ENCODE results near the gene PRRC2A. TPM values are rescaled to one million over a fixed set of nuclear protein-coding genes. Genes with fewer than 3 reads are reported as not detected.
A peak's percentile ranks its signal among the peaks of the same experiment; 100 is the strongest.

Gene PRRC2A
- polyA plus RNA-seq, 1 donor, result 122 TPM

- H3K36me3 ChIP-seq (ENCODE audit: control insufficient read depth, insufficient read depth, low read length), result peaks cover 36% of the 10 kb centered on the region
- peak overlapping the region; percentile 93 for H3K27ac ChIP-seq (ENCODE audit: low read length)
- no peaks in the 10 kb centered on the region for H3K27me3 ChIP-seq (ENCODE audit: control insufficient read depth, insufficient read depth, low read length)
- H3K4me1 ChIP-seq (ENCODE audit: control insufficient read depth, insufficient read depth, low read length), result peaks cover 40% of the 10 kb centered on the region
- no peak for DNase-seq
- no peaks in the 10 kb centered on the region for H3K9me3 ChIP-seq (ENCODE audit: control insufficient read depth, low read depth, low read length)
- peak overlapping the region; percentile 90 for H3K4me3 ChIP-seq (ENCODE audit: low read length)
- WGBS (ENCODE audit: insufficient coverage, low lambda C conversion rate), result 5% methylated on average over 4 of the region's 37 CpGs
Observed at GRCh38 chr6:31652925-31653724, 32.6 kb downstream of the PRRC2A start.

- Histone ChIP-seq H3K9me3 (ENCODE audit: control insufficient read depth, low read depth, low read length) (no peaks in the 10 kb centered on the region), H3K27me3 (ENCODE audit: control insufficient read depth, insufficient read depth, low read length) (no peaks in the 10 kb centered on the region), H3K4me1 (ENCODE audit: control insufficient read depth, insufficient read depth, low read length) (peaks cover 55% of the 10 kb centered on the region), H3K4me3 (ENCODE audit: low read length) (no peak overlapping the region), H3K27ac (ENCODE audit: low read length) (peak overlapping the region; percentile 48), H3K36me3 (ENCODE audit: control insufficient read depth, insufficient read depth, low read length) (peaks cover 25% of the 10 kb centered on the region)
- 95% methylated on average over 3 of the region's 8 CpGs for WGBS (ENCODE audit: insufficient coverage, low lambda C conversion rate)
- DNase-seq, result no peak
Observed at GRCh38 chr6:31654574-31655348, 34.2 kb downstream of the PRRC2A start.

GRCh38 chr6:31655349-31656237, 35.1 kb downstream of the PRRC2A start, which contains the start of gene APOM:
APOM (plus strand) TSS chr6:31655894; CDS start chr6:31655967, 73 bp downstream.
- peak within 1 kb of the TSS; percentile 48 for H3K27ac ChIP-seq (ENCODE audit: low read length)

GRCh38 chr6:31657406-31658157, 37.1 kb downstream of the PRRC2A start:
- Histone ChIP-seq H3K4me1 (ENCODE audit: control insufficient read depth, insufficient read depth, low read length) (peaks cover 57% of the 10 kb centered on the region), H3K27ac (ENCODE audit: low read length) (no peak overlapping the region), H3K9me3 (ENCODE audit: control insufficient read depth, low read depth, low read length) (no peaks in the 10 kb centered on the region), H3K4me3 (ENCODE audit: low read length) (no peak overlapping the region), H3K36me3 (ENCODE audit: control insufficient read depth, insufficient read depth, low read length) (peaks cover 26% of the 10 kb centered on the region), H3K27me3 (ENCODE audit: control insufficient read depth, insufficient read depth, low read length) (no peaks in the 10 kb centered on the region)
- no CpG with 5 or more reads among the region's 6 CpGs for WGBS (ENCODE audit: insufficient coverage, low lambda C conversion rate)
- no peak for DNase-seq

More at GRCh38 chr6:31655349-31656237, 35.1 kb downstream of the PRRC2A start, which contains the start of gene APOM:
- DNase-seq, result peak; percentile 51 to 79
- H3K9me3 ChIP-seq (ENCODE audit: control insufficient read depth, low read depth, low read length), result no peaks in the 10 kb centered on the region
- peaks cover 55% of the 10 kb centered on the region for H3K4me1 ChIP-seq (ENCODE audit: control insufficient read depth, insufficient read depth, low read length)
- peaks cover 20% of the 10 kb centered on the region for H3K36me3 ChIP-seq (ENCODE audit: control insufficient read depth, insufficient read depth, low read length)
- no peak within 1 kb of the TSS for H3K4me3 ChIP-seq (ENCODE audit: low read length)
- WGBS (ENCODE audit: insufficient coverage, low lambda C conversion rate), result 40% methylated on average over 1 of the region's 8 CpGs
- H3K27me3 ChIP-seq (ENCODE audit: control insufficient read depth, insufficient read depth, low read length), result no peaks in the 10 kb centered on the region

GRCh38 chr6:31658158-31658688, 37.7 kb downstream of the PRRC2A start:
- Histone ChIP-seq H3K4me1 (ENCODE audit: control insufficient read depth, insufficient read depth, low read length) (peaks cover 61% of the 10 kb centered on the region), H3K9me3 (ENCODE audit: control insufficient read depth, low read depth, low read length) (no peaks in the 10 kb centered on the region), H3K27me3 (ENCODE audit: control insufficient read depth, insufficient read depth, low read length) (no peaks in the 10 kb centered on the region), H3K27ac (ENCODE audit: low read length) (no peak overlapping the region), H3K4me3 (ENCODE audit: low read length) (peak overlapping the region; percentile 94), H3K36me3 (ENCODE audit: control insufficient read depth, insufficient read depth, low read length) (peaks cover 27% of the 10 kb centered on the region)
- WGBS (ENCODE audit: insufficient coverage, low lambda C conversion rate), result no CpG with 5 or more reads among the region's 4 CpGs
- no peak for DNase-seq

GRCh38 chr6:31658983-31659648, 38.6 kb downstream of the PRRC2A start:
- WGBS (ENCODE audit: insufficient coverage, low lambda C conversion rate), result no CpG with 5 or more reads among the region's 13 CpGs
- H3K27me3 ChIP-seq (ENCODE audit: control insufficient read depth, insufficient read depth, low read length), result no peaks in the 10 kb centered on the region
- H3K27ac ChIP-seq (ENCODE audit: low read length), result no peak overlapping the region
- no peaks in the 10 kb centered on the region for H3K9me3 ChIP-seq (ENCODE audit: control insufficient read depth, low read depth, low read length)
- H3K4me3 ChIP-seq (ENCODE audit: low read length), result peak overlapping the region; percentile 94
- H3K36me3 ChIP-seq (ENCODE audit: control insufficient read depth, insufficient read depth, low read length), result peaks cover 30% of the 10 kb centered on the region
- DNase-seq, result no peak
- peaks cover 59% of the 10 kb centered on the region for H3K4me1 ChIP-seq (ENCODE audit: control insufficient read depth, insufficient read depth, low read length)

- Histone ChIP-seq H3K4me3 (ENCODE audit: low read length) (peak overlapping the region; percentile 94), H3K27me3 (ENCODE audit: control insufficient read depth, insufficient read depth, low read length) (no peaks in the 10 kb centered on the region), H3K36me3 (ENCODE audit: control insufficient read depth, insufficient read depth, low read length) (peaks cover 30% of the 10 kb centered on the region), H3K4me1 (ENCODE audit: control insufficient read depth, insufficient read depth, low read length) (peaks cover 53% of the 10 kb centered on the region), H3K27ac (ENCODE audit: low read length) (peak overlapping the region; percentile 91), H3K9me3 (ENCODE audit: control insufficient read depth, low read depth, low read length) (no peaks in the 10 kb centered on the region)
- no CpG with 5 or more reads among the region's 13 CpGs for WGBS (ENCODE audit: insufficient coverage, low lambda C conversion rate)
- peak in 1 of 2 donors; percentile 54 for DNase-seq
Observed at GRCh38 chr6:31659649-31660380, 39.3 kb downstream of the PRRC2A start.

- Histone ChIP-seq H3K4me3 (ENCODE audit: low read length) (peak within 1 kb of the TSS; percentile 94), H3K9me3 (ENCODE audit: control insufficient read depth, low read depth, low read length) (no peaks in the 10 kb centered on the region), H3K4me1 (ENCODE audit: control insufficient read depth, insufficient read depth, low read length) (peaks cover 45% of the 10 kb centered on the region), H3K27me3 (ENCODE audit: control insufficient read depth, insufficient read depth, low read length) (no peaks in the 10 kb centered on the region), H3K36me3 (ENCODE audit: control insufficient read depth, insufficient read depth, low read length) (peaks cover 30% of the 10 kb centered on the region), H3K27ac (ENCODE audit: low read length) (peak within 1 kb of the TSS; percentile 91)
- WGBS (ENCODE audit: insufficient coverage, low lambda C conversion rate), result no CpG with 5 or more reads among the region's 52 CpGs
- DNase-seq, result peak; percentile 83 to 87
Observed at GRCh38 chr6:31660381-31661261, 40.1 kb downstream of the PRRC2A start, which contains the start of gene C6orf47. C6orf47 (minus strand) TSS chr6:31660778; CDS start chr6:31659947, 831 bp downstream.
